SU-DHL-6 (cell line): ENCODE measurements around the gene SSRP1.

Experiments used
- CTCF ChIP-seq: fragments of 200-600 bp; sonication (generic); IDR thresholded peaks from one replicate; pipeline ENCODE4 v1.5.1; 2017; ENCODE audit warnings: antibody characterized with exemption, mild to moderate bottlenecking, low read length, moderate library complexity; ENCODE audit not compliant: insufficient read depth, poor library complexity, severe bottlenecking
- EZH2phosphoT487 ChIP-seq: fragments of 200-600 bp; sonication (generic), shearing (Covaris generic); conservative IDR thresholded peaks from 2 replicates; pipeline ENCODE4 v1.6.1; 2018; ENCODE audit warnings: mild to moderate bottlenecking, antibody characterized with exemption, low read length, moderate library complexity, mixed read lengths

GRCh38 chr11:57311109-57311936 lies 24.4 kb downstream of the SSRP1 start:
- TF ChIP-seq CTCF = no peak
- TF ChIP-seq EZH2phosphoT487 = no peak
